HG02588 (cell line): Measurements from ENCODE around the gene ASB15.

Experiments
- ATAC-seq: cut with Tn5 transposase; IDR thresholded peaks from one replicate; pipeline ENCODE4 v1.9.1; 2021; ENCODE audit warnings: mild to moderate bottlenecking, moderate library complexity; ENCODE audit not compliant: unreplicated experiment

The ASB15 gene

GRCh38 chr7:123594813-123595241 is 6.8 kb upstream of the ASB15 start:
- no peak for ATAC-seq

- ATAC-seq = no peak
These were observed 3.0 kb upstream of the ASB15 start for GRCh38 chr7:123598657-123599056.

GRCh38 chr7:123599766-123600165 is 1.9 kb upstream of the ASB15 start:
- ATAC-seq = no peak

- ATAC-seq = no peak
These were observed 745 bp upstream of the ASB15 start for GRCh38 chr7:123600876-123601275.

GRCh38 chr7:123602648-123603047 is 1.0 kb downstream of the ASB15 start:
- ATAC-seq = no peak

- ATAC-seq = no peak
These were observed 3.1 kb downstream of the ASB15 start for GRCh38 chr7:123604739-123605138.

- ATAC-seq = no peak
These were observed 5.9 kb downstream of the ASB15 start for GRCh38 chr7:123607423-123607975.

- ATAC-seq = no peak
These were observed 7.6 kb downstream of the ASB15 start for GRCh38 chr7:123608991-123609882.

- ATAC-seq = no peak
These were observed 8.2 kb downstream of the ASB15 start for GRCh38 chr7:123609883-123610239.

GRCh38 chr7:123612024-123612423 is 10.4 kb downstream of the ASB15 start:
- ATAC-seq = no peak

GRCh38 chr7:123615344-123615743 is 13.7 kb downstream of the ASB15 start:
- ATAC-seq = no peak

- ATAC-seq = no peak
These were observed 14.6 kb downstream of the ASB15 start for GRCh38 chr7:123616223-123616622.

GRCh38 chr7:123621707-123622106 is 20.1 kb downstream of the ASB15 start:
- ATAC-seq = no peak

- ATAC-seq = no peak
These were observed 21.2 kb downstream of the ASB15 start for GRCh38 chr7:123622660-123623386.

- ATAC-seq = peak; percentile 95
These were observed 23.0 kb downstream of the ASB15 start for GRCh38 chr7:123624527-123625183.

GRCh38 chr7:123625254-123625653 is 23.6 kb downstream of the ASB15 start:
- ATAC-seq = no peak

GRCh38 chr7:123627851-123628250 is 26.2 kb downstream of the ASB15 start:
- ATAC-seq = no peak

- no peak for ATAC-seq
These were observed 27.2 kb downstream of the ASB15 start for GRCh38 chr7:123628829-123629228.

GRCh38 chr7:123629281-123629680 is 27.7 kb downstream of the ASB15 start:
- no peak for ATAC-seq

- no peak for ATAC-seq
These were observed 31.2 kb downstream of the ASB15 start for GRCh38 chr7:123632808-123633207.

GRCh38 chr7:123633553-123633952 is 31.9 kb downstream of the ASB15 start:
- ATAC-seq = no peak
